ENCODE results near the gene GRIK5. TPM values are rescaled to one million over a fixed set of nuclear protein-coding genes. Genes with fewer than 3 reads are reported as not detected.
A peak's percentile ranks its signal among the peaks of the same experiment; 100 is the strongest.

GRIK5 gene
- total and polyA plus RNA-seq, 2 donors from 2014 or later = 8.9 to 16.2 TPM

DNA sequence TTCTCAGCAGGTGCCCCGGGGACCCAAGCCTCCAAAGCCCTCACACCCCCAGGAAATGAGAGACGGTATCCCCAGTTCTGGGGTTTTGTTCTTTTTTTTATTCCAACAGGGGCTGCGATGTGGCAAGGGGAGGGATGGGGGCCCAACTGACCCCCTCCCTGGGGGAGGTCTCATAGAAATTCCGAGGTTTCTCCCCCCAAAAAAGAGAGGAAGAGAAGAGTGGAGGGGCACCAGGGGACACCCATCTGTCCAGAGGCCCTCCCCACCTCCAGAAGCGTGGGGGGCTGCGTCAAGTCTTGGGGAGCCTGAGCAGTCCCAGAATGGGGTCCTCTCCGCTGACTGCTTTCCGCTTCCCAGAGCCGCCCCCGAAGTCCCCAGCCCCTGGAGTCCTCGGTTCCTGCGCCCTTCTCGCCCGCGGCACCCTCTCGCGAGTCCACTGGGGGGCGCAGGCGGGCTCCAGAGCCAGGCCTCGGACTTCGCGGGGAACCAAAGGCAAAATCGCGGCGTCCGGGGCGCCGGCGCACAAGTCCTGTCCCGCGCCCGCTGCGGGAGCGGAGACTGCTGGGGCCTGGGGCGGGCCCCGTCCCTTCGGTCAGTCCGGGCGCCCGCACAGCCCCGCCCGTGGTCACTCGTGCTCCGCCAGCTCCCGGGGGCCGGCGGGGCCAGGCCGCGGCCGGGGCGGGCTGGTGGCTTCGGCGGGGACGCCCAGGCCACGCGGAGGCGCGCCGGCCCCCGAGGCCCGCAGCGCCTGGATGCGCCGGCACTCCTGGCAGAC is 71.6 kb downstream of the GRIK5 start:
- FAIRE-seq (no peak), DNase-seq (peak in 4 of 5 donors; percentile 39 to 64 (median 51))
- H3K9me3 ChIP-seq (ENCODE audit: control insufficient read depth in 2 of 3, insufficient read depth in 1 of 3, low read length in 3 of 3) = no peaks in the 10 kb centered on the region
- peaks cover 0 to 3% (median 0%) of the 10 kb centered on the region in 3 donors for H3K4me1 ChIP-seq (ENCODE audit: control insufficient read depth in 2 of 3, insufficient read depth in 2 of 3, low read depth in 1 of 3, low read length in 3 of 3)
- no peak overlapping the region for H3K27ac ChIP-seq (ENCODE audit: low read depth in 2 of 2, low read length in 2 of 2)
- intact Hi-C loops (cut with DNase I) = no loop called here
- TF ChIP-seq, protein P1, sequence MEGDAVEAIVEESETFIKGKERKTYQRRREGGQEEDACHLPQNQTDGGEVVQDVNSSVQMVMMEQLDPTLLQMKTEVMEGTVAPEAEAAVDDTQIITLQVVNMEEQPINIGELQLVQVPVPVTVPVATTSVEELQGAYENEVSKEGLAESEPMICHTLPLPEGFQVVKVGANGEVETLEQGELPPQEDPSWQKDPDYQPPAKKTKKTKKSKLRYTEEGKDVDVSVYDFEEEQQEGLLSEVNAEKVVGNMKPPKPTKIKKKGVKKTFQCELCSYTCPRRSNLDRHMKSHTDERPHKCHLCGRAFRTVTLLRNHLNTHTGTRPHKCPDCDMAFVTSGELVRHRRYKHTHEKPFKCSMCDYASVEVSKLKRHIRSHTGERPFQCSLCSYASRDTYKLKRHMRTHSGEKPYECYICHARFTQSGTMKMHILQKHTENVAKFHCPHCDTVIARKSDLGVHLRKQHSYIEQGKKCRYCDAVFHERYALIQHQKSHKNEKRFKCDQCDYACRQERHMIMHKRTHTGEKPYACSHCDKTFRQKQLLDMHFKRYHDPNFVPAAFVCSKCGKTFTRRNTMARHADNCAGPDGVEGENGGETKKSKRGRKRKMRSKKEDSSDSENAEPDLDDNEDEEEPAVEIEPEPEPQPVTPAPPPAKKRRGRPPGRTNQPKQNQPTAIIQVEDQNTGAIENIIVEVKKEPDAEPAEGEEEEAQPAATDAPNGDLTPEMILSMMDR (IDR thresholded peaks at IDR 0.05; ENCODE audit: borderline replicate concordance, extremely low read depth, insufficient read depth) = peak; percentile 16
- no peak overlapping the region for H3K4me3 ChIP-seq (ENCODE audit: low read length in 3 of 3)
- H3K9ac ChIP-seq (ENCODE audit: low read length in 3 of 3) = no peak overlapping the region
- no peaks in the 10 kb centered on the region for H3K36me3 ChIP-seq (ENCODE audit: control insufficient read depth in 2 of 3, insufficient read depth in 3 of 3, low read length in 3 of 3)
- peaks cover 21% of the 10 kb centered on the region for H3K27me3 ChIP-seq (ENCODE audit: control insufficient read depth, insufficient read depth, low read length)

DNA sequence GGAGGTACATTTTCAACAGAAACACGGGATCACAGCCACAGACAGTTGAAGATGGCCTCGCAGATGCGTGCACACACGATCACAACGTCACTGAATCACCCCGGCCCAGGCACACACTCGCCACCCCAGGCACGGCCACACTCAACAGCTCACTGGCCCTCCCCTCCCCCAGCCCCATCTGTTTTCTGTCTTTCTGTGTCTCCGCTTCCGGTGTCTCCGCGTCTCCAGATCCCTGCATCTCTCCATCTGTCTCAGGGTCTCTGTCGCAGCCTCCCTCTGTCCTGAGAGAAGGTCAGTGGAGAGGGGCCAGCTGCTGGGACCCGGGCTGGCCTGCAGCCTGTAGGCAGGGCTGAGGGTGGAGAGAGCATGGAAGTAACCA is 72.2 kb downstream of the GRIK5 start:
- intact Hi-C loops (cut with DNase I) = no loop called here
- DNase-seq (peak in 1 of 5 donors; percentile 59), FAIRE-seq (no peak)
- Histone ChIP-seq H3K4me3 (ENCODE audit: low read length in 3 of 3) (no peak overlapping the region), H3K36me3 (ENCODE audit: control insufficient read depth in 2 of 3, insufficient read depth in 3 of 3, low read length in 3 of 3) (no peaks in the 10 kb centered on the region), H3K27me3 (ENCODE audit: control insufficient read depth, insufficient read depth, low read length) (peaks cover 23% of the 10 kb centered on the region), H3K4me1 (ENCODE audit: control insufficient read depth in 2 of 3, insufficient read depth in 2 of 3, low read depth in 1 of 3, low read length in 3 of 3) (peaks cover 0 to 3% (median 0%) of the 10 kb centered on the region in 3 donors), H3K9ac (ENCODE audit: low read length in 3 of 3) (no peak overlapping the region), H3K27ac (ENCODE audit: low read depth in 2 of 2, low read length in 2 of 2) (no peak overlapping the region), H3K9me3 (ENCODE audit: control insufficient read depth in 2 of 3, insufficient read depth in 1 of 3, low read length in 3 of 3) (no peaks in the 10 kb centered on the region)
- TF ChIP-seq, protein P1 (IDR thresholded peaks at IDR 0.05; ENCODE audit: borderline replicate concordance, extremely low read depth, insufficient read depth) = no peak

DNA sequence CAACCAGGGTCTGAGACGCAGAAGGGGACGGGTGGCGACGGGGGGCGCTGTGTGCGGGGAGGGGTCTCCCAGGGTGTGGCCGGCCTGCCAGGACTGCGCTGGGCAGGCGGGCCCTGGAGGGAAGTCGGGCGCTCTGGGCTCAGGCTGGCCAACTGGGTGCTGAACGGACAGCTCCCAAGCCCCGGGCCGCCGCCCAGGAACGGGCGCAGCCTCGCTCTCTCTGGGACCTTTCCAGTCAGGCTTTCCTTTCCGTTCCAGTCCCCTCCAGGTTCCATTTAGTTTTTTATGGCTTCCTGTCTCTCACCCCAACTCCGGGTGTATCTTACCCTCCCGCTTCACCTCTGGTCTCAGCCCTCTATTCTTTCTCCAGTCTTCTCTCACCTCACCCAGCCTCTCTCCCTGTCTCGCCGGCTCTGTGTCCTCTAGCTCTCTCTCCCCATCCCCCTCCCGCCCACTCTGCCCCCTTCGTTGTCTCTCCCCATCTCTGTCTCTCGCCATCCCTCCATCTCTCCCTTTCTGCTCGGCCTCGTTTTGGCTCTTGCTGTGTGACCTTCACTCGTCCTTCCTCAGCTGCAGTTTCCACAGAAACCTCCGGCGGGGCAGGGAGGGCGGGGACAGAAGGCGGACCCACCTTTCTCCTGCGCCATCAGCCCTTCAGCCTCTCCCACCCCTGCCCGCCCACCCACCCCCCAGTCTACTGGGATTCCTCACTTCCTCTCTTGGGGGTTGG is 72.7 kb downstream of the GRIK5 start:
- H3K4me1 ChIP-seq (ENCODE audit: control insufficient read depth in 2 of 3, insufficient read depth in 2 of 3, low read depth in 1 of 3, low read length in 3 of 3) = peaks cover 0 to 3% (median 0%) of the 10 kb centered on the region in 3 donors
- H3K36me3 ChIP-seq (ENCODE audit: control insufficient read depth in 2 of 3, insufficient read depth in 3 of 3, low read length in 3 of 3) = no peaks in the 10 kb centered on the region
- H3K27ac ChIP-seq (ENCODE audit: low read depth in 2 of 2, low read length in 2 of 2) = no peak overlapping the region
- H3K27me3 ChIP-seq (ENCODE audit: control insufficient read depth, insufficient read depth, low read length) = peaks cover 23% of the 10 kb centered on the region
- TF ChIP-seq, protein P1 (IDR thresholded peaks at IDR 0.05; ENCODE audit: borderline replicate concordance, extremely low read depth, insufficient read depth) = no peak
- DNase-seq (peak; percentile 56 to 81 (median 77)), FAIRE-seq (no peak)
- intact Hi-C loops (cut with DNase I) = no loop called here
- H3K9ac ChIP-seq (ENCODE audit: low read length in 3 of 3) = no peak overlapping the region
- no peak overlapping the region for H3K4me3 ChIP-seq (ENCODE audit: low read length in 3 of 3)
- no peaks in the 10 kb centered on the region for H3K9me3 ChIP-seq (ENCODE audit: control insufficient read depth in 2 of 3, insufficient read depth in 1 of 3, low read length in 3 of 3)

All from kidney (tissue), 14 donors.